Measurements from ENCODE around the gene ALPK1. TPM values are rescaled to one million over a fixed set of nuclear protein-coding genes. Genes with fewer than 3 reads are reported as not detected.

The ALPK1 gene
- total RNA-seq, 1 donor from 2014 or later = 26.9 TPM

DNA sequence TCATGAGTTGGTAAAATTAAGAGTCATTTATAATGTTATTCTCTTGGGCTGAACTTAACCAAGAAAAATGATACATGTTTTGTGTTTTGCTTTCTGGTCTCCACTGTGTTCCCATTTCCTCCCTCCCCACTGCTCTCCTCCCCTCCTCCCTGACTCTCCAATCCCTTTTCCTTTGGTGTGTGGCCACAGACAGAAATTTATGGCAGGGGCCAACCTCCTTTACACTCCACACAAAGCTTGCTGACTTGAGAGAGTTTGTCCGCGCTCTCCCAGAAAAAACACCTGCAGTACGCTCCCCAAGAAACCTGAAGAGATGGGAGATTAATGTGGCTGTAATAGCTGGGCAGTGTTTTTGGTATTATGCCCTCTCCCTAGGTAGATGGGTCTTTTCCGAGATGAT is 88.9 kb downstream of the ALPK1 start:
- Mint-ChIP-seq H3K27ac (no peak overlapping the region), H3K4me3 (no peak overlapping the region), H3K4me1 (peaks cover 4% of the 10 kb centered on the region), H3K9me3 (no peaks in the 10 kb centered on the region), H3K36me3 (peaks cover 10% of the 10 kb centered on the region), H3K27me3 (ENCODE audit: low read depth) (no peaks in the 10 kb centered on the region)
- TF ChIP-seq, protein P1, sequence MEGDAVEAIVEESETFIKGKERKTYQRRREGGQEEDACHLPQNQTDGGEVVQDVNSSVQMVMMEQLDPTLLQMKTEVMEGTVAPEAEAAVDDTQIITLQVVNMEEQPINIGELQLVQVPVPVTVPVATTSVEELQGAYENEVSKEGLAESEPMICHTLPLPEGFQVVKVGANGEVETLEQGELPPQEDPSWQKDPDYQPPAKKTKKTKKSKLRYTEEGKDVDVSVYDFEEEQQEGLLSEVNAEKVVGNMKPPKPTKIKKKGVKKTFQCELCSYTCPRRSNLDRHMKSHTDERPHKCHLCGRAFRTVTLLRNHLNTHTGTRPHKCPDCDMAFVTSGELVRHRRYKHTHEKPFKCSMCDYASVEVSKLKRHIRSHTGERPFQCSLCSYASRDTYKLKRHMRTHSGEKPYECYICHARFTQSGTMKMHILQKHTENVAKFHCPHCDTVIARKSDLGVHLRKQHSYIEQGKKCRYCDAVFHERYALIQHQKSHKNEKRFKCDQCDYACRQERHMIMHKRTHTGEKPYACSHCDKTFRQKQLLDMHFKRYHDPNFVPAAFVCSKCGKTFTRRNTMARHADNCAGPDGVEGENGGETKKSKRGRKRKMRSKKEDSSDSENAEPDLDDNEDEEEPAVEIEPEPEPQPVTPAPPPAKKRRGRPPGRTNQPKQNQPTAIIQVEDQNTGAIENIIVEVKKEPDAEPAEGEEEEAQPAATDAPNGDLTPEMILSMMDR (IDR thresholded peaks at IDR 0.05; ENCODE audit: unreplicated experiment) = no peak
- no peak for DNase-seq (ENCODE audit: low spot score in 2 of 2, unreplicated experiment in 2 of 2)

DNA sequence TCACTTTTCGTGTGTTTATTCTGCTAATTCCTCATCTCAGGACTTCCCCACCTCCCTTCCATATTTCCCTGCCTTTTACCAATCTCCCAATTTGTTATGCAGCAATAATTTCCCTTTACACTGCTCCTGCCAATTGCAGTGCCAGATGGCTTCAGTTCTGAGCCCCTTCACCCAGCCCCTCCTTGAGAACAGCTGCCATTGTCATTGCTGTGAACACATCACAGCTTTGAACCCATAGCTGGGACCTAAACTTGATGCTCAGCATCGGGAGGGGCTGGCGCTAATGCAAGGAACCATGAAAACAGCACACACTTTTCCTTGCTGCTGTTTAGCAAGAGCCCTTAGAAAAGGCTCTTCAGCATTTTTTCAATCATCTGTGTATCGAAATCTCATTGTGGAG is 104.9 kb downstream of the ALPK1 start:
- Mint-ChIP-seq H3K9me3 (peaks cover 13% of the 10 kb centered on the region), H3K27ac (no peak overlapping the region), H3K4me1 (no peaks in the 10 kb centered on the region), H3K27me3 (ENCODE audit: low read depth) (no peaks in the 10 kb centered on the region), H3K36me3 (peaks cover 14% of the 10 kb centered on the region), H3K4me3 (no peak overlapping the region)
- TF ChIP-seq, protein P1 (IDR thresholded peaks at IDR 0.05; ENCODE audit: unreplicated experiment) = no peak
- no peak for DNase-seq (ENCODE audit: low spot score in 2 of 2, unreplicated experiment in 2 of 2)

DNA sequence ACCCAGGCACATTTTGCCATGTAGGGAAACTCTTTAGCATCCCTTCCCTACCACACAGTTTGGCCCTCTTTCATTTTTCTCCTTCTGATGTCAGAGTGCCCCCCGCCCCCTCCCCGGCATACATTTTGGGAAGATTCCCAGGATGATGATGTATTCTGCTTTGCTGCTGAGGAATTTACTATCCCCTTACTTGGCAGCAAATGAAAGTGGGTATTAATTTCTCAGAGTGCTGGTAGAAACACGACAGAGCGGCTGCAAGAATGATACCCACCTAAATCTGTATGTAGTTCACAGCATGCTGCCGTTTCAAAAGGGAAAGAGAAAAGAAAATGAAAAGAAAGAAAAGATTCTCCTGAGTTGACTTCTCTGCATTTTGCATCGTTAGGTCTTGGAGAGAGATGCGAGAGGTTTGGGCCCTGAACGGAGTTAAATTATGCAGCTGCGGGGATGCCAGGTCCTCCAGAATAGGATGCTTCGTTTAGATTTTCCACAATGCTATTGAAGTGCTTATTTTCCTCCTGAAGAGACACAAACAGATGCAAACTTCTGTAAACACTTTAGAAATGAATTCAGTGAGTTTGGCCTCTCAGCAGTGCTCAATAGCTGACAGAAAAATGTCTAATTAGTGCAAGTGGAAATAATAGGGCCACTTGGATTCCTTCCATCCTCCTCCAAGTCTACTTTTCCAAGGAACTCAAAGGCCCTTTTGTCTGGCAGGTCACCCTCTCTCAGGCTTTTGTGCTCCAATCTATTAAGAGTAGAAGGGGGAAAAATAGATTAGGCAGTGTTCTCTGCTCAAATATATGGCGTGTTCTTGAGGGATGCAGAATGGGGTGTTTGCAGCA is 106.2 kb downstream of the ALPK1 start:
- no peak for DNase-seq (ENCODE audit: low spot score in 2 of 2, unreplicated experiment in 2 of 2)
- TF ChIP-seq, protein P1 (IDR thresholded peaks at IDR 0.05; ENCODE audit: unreplicated experiment) = no peak
- Mint-ChIP-seq H3K27ac (no peak overlapping the region), H3K9me3 (peaks cover 13% of the 10 kb centered on the region), H3K4me3 (no peak overlapping the region), H3K4me1 (no peaks in the 10 kb centered on the region), H3K36me3 (peaks cover 12% of the 10 kb centered on the region), H3K27me3 (ENCODE audit: low read depth) (no peaks in the 10 kb centered on the region)

DNA sequence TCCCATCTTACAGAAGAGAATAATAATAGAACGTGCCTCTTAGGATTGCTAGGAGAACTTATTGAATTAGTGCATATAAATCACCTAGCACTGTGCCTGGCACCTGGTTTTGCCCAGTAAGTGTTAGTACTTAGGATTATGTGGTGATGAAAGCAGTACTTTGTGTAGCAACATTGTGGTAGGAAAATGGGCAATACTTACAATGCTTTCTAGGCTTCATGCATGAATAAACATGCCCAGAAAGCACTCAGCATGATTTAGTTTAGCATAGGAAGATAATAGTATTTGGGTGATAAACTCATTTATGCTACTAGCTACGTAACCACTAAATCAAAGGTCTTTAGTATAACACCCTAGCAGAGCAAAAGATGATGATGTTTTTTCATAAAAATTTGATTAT is 113.2 kb downstream of the ALPK1 start:
- peaks cover 10% of the 10 kb centered on the region for H3K4me1 Mint-ChIP-seq
- TF ChIP-seq, protein P1 (IDR thresholded peaks at IDR 0.05; ENCODE audit: unreplicated experiment) = no peak
- peaks cover 12% of the 10 kb centered on the region for H3K36me3 Mint-ChIP-seq
- H3K27me3 Mint-ChIP-seq (ENCODE audit: low read depth) = no peaks in the 10 kb centered on the region
- H3K27ac Mint-ChIP-seq = no peak overlapping the region
- no peaks in the 10 kb centered on the region for H3K9me3 Mint-ChIP-seq
- DNase-seq (ENCODE audit: low spot score in 2 of 2, unreplicated experiment in 2 of 2) = no peak
- no peak overlapping the region for H3K4me3 Mint-ChIP-seq

DNA sequence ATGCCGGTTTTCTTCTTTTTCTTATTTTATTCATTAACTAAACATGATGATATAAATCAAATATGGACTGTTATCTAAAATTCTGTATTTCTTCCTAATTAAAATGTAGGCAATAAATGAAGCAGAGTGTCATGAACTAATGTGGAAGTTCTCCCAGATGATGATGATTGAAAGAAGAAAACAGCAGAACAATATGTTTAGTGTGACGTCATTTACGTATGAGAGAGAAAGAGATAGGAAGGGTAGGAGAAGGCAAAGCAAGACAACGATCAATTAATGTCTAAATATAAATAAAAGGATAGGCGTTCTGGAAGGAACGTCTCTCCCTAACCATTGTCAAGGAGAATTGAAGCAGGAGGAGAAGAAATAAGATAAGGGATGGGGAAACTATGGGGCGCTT is 113.6 kb downstream of the ALPK1 start:
- Mint-ChIP-seq H3K27ac (no peak overlapping the region), H3K4me1 (peaks cover 10% of the 10 kb centered on the region), H3K9me3 (peaks cover 3% of the 10 kb centered on the region), H3K27me3 (ENCODE audit: low read depth) (no peaks in the 10 kb centered on the region), H3K36me3 (peaks cover 12% of the 10 kb centered on the region), H3K4me3 (no peak overlapping the region)
- DNase-seq (ENCODE audit: low spot score in 2 of 2, unreplicated experiment in 2 of 2) = no peak
- TF ChIP-seq, protein P1 (IDR thresholded peaks at IDR 0.05; ENCODE audit: unreplicated experiment) = no peak
